Measurements from ENCODE around the gene TPSB2.

Gene TPSB2

GRCh38 chr16:1220841-1221627 lies 8.9 kb downstream of the TPSB2 start:
- H3K9ac ChIP-seq (ENCODE audit: low read depth, low read length): no peak overlapping the region
- H3K4me1 ChIP-seq (ENCODE audit: control insufficient read depth, insufficient read depth, low read length): no peaks in the 10 kb centered on the region
- H3K9me3 ChIP-seq (ENCODE audit: control insufficient read depth, insufficient read depth, low read length): no peaks in the 10 kb centered on the region
- peaks cover 51% of the 10 kb centered on the region for H3K36me3 ChIP-seq (ENCODE audit: control insufficient read depth, insufficient read depth, low read length)
- no peaks in the 10 kb centered on the region for H3K27me3 ChIP-seq (ENCODE audit: control insufficient read depth, insufficient read depth, low read length)
- no peak overlapping the region for H3K4me3 ChIP-seq (ENCODE audit: low read depth, low read length)

GRCh38 chr16:1220098-1220728 lies 9.8 kb downstream of the TPSB2 start:
- Histone ChIP-seq H3K9me3 (ENCODE audit: control insufficient read depth, insufficient read depth, low read length) (no peaks in the 10 kb centered on the region), H3K4me3 (ENCODE audit: low read depth, low read length) (no peak overlapping the region), H3K9ac (ENCODE audit: low read depth, low read length) (no peak overlapping the region), H3K36me3 (ENCODE audit: control insufficient read depth, insufficient read depth, low read length) (peaks cover 57% of the 10 kb centered on the region), H3K27me3 (ENCODE audit: control insufficient read depth, insufficient read depth, low read length) (no peaks in the 10 kb centered on the region), H3K4me1 (ENCODE audit: control insufficient read depth, insufficient read depth, low read length) (no peaks in the 10 kb centered on the region)

- H3K36me3 ChIP-seq (ENCODE audit: control insufficient read depth, insufficient read depth, low read length): peaks cover 62% of the 10 kb centered on the region
- H3K4me1 ChIP-seq (ENCODE audit: control insufficient read depth, insufficient read depth, low read length): no peaks in the 10 kb centered on the region
- H3K4me3 ChIP-seq (ENCODE audit: low read depth, low read length): no peak overlapping the region
- H3K9me3 ChIP-seq (ENCODE audit: control insufficient read depth, insufficient read depth, low read length): no peaks in the 10 kb centered on the region
- H3K27me3 ChIP-seq (ENCODE audit: control insufficient read depth, insufficient read depth, low read length): no peaks in the 10 kb centered on the region
- no peak overlapping the region for H3K9ac ChIP-seq (ENCODE audit: low read depth, low read length)
Measured at GRCh38 chr16:1218930-1219611, 10.9 kb downstream of the TPSB2 start.

GRCh38 chr16:1218061-1218929 lies 11.7 kb downstream of the TPSB2 start:
- no peak overlapping the region for H3K4me3 ChIP-seq (ENCODE audit: low read depth, low read length)
- H3K4me1 ChIP-seq (ENCODE audit: control insufficient read depth, insufficient read depth, low read length): no peaks in the 10 kb centered on the region
- peaks cover 60% of the 10 kb centered on the region for H3K36me3 ChIP-seq (ENCODE audit: control insufficient read depth, insufficient read depth, low read length)
- no peaks in the 10 kb centered on the region for H3K9me3 ChIP-seq (ENCODE audit: control insufficient read depth, insufficient read depth, low read length)
- no peaks in the 10 kb centered on the region for H3K27me3 ChIP-seq (ENCODE audit: control insufficient read depth, insufficient read depth, low read length)
- H3K9ac ChIP-seq (ENCODE audit: low read depth, low read length): no peak overlapping the region

- Histone ChIP-seq H3K9me3 (ENCODE audit: control insufficient read depth, insufficient read depth, low read length) (no peaks in the 10 kb centered on the region), H3K9ac (ENCODE audit: low read depth, low read length) (no peak overlapping the region), H3K4me3 (ENCODE audit: low read depth, low read length) (no peak overlapping the region), H3K27me3 (ENCODE audit: control insufficient read depth, insufficient read depth, low read length) (no peaks in the 10 kb centered on the region), H3K36me3 (ENCODE audit: control insufficient read depth, insufficient read depth, low read length) (peaks cover 66% of the 10 kb centered on the region), H3K4me1 (ENCODE audit: control insufficient read depth, insufficient read depth, low read length) (no peaks in the 10 kb centered on the region)
Measured at GRCh38 chr16:1217526-1217925, 12.5 kb downstream of the TPSB2 start.

- peaks cover 72% of the 10 kb centered on the region for H3K36me3 ChIP-seq (ENCODE audit: control insufficient read depth, insufficient read depth, low read length)
- H3K9ac ChIP-seq (ENCODE audit: low read depth, low read length): no peak overlapping the region
- no peaks in the 10 kb centered on the region for H3K27me3 ChIP-seq (ENCODE audit: control insufficient read depth, insufficient read depth, low read length)
- no peak overlapping the region for H3K4me3 ChIP-seq (ENCODE audit: low read depth, low read length)
- no peaks in the 10 kb centered on the region for H3K9me3 ChIP-seq (ENCODE audit: control insufficient read depth, insufficient read depth, low read length)
- no peaks in the 10 kb centered on the region for H3K4me1 ChIP-seq (ENCODE audit: control insufficient read depth, insufficient read depth, low read length)
Measured at GRCh38 chr16:1216681-1217400, 13.1 kb downstream of the TPSB2 start.

- Histone ChIP-seq H3K36me3 (ENCODE audit: control insufficient read depth, insufficient read depth, low read length) (peaks cover 77% of the 10 kb centered on the region), H3K27me3 (ENCODE audit: control insufficient read depth, insufficient read depth, low read length) (no peaks in the 10 kb centered on the region)
Measured at GRCh38 chr16:1216296-1216619, 13.7 kb downstream of the TPSB2 start.

GRCh38 chr16:1215574-1216295 lies 14.2 kb downstream of the TPSB2 start:
- Histone ChIP-seq H3K4me3 (ENCODE audit: low read depth, low read length) (no peak overlapping the region), H3K9ac (ENCODE audit: low read depth, low read length) (no peak overlapping the region), H3K9me3 (ENCODE audit: control insufficient read depth, insufficient read depth, low read length) (no peaks in the 10 kb centered on the region), H3K36me3 (ENCODE audit: control insufficient read depth, insufficient read depth, low read length) (peaks cover 77% of the 10 kb centered on the region), H3K4me1 (ENCODE audit: control insufficient read depth, insufficient read depth, low read length) (no peaks in the 10 kb centered on the region), H3K27me3 (ENCODE audit: control insufficient read depth, insufficient read depth, low read length) (no peaks in the 10 kb centered on the region)

More at GRCh38 chr16:1216296-1216619, 13.7 kb downstream of the TPSB2 start:
- Histone ChIP-seq H3K4me1 (ENCODE audit: control insufficient read depth, insufficient read depth, low read length) (no peaks in the 10 kb centered on the region), H3K9ac (ENCODE audit: low read depth, low read length) (no peak overlapping the region), H3K4me3 (ENCODE audit: low read depth, low read length) (no peak overlapping the region), H3K9me3 (ENCODE audit: control insufficient read depth, insufficient read depth, low read length) (no peaks in the 10 kb centered on the region)

GRCh38 chr16:1214719-1215118 lies 15.3 kb downstream of the TPSB2 start:
- Histone ChIP-seq H3K27me3 (ENCODE audit: control insufficient read depth, insufficient read depth, low read length) (no peaks in the 10 kb centered on the region), H3K4me3 (ENCODE audit: low read depth, low read length) (no peak overlapping the region), H3K36me3 (ENCODE audit: control insufficient read depth, insufficient read depth, low read length) (peaks cover 71% of the 10 kb centered on the region), H3K9ac (ENCODE audit: low read depth, low read length) (no peak overlapping the region), H3K4me1 (ENCODE audit: control insufficient read depth, insufficient read depth, low read length) (no peaks in the 10 kb centered on the region), H3K9me3 (ENCODE audit: control insufficient read depth, insufficient read depth, low read length) (no peaks in the 10 kb centered on the region)

GRCh38 chr16:1213796-1214372 lies 16.1 kb downstream of the TPSB2 start:
- H3K36me3 ChIP-seq (ENCODE audit: control insufficient read depth, insufficient read depth, low read length): peaks cover 69% of the 10 kb centered on the region
- no peak overlapping the region for H3K4me3 ChIP-seq (ENCODE audit: low read depth, low read length)
- H3K27me3 ChIP-seq (ENCODE audit: control insufficient read depth, insufficient read depth, low read length): no peaks in the 10 kb centered on the region
- no peak overlapping the region for H3K9ac ChIP-seq (ENCODE audit: low read depth, low read length)
- H3K9me3 ChIP-seq (ENCODE audit: control insufficient read depth, insufficient read depth, low read length): no peaks in the 10 kb centered on the region
- H3K4me1 ChIP-seq (ENCODE audit: control insufficient read depth, insufficient read depth, low read length): no peaks in the 10 kb centered on the region
